Thyroid gland (tissue), 4 donors: Measurements from ENCODE around the gene KRTAP2-3.

Source experiments
- POLR2A ChIP-seq, 2 donors: fragments of 450-650 bp; IDR thresholded peaks; one replicate each; pipeline ENCODE4 v1.6.1; 2017; ENCODE audit warnings: antibody characterized with exemption in 2 of 2, mild to moderate bottlenecking in 2 of 2, moderate library complexity in 1 of 2
- TF ChIP-seq, protein P1 (sequence below), 6 experiments: fragments of 200-600 bp in 3 of 6; fragments of 450-650 bp in 3 of 6; sonication (generic) in 3 of 6; IDR thresholded peaks; one replicate each; pipeline ENCODE4 v1.5.1; 2016 to 2019; ENCODE audit warnings: antibody characterized with exemption in 6 of 6, mild to moderate bottlenecking in 2 of 6, inconsistent platforms in 1 of 6, moderate library complexity in 1 of 6

DNA sequence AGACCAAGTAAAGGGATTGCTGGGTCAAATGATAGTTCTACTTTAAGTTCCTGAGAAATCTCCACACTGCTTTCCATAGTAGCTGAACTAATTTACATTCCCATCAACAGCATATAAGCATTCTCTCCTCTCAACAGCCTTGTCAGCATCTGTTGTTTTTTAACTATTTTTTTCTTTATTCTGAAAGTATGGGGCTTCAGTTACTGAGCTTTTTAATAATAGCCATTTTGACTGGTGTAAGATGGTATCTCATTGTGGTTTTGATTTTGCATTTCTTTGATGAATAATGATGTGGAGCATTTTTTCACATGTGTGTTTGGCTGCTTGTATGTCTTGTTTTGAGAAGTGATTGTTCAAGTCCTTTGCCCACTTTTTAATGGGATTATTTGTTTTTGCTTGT, 7.3 kb downstream of the KRTAP2-3 start:
- TF ChIP-seq, protein P1, sequence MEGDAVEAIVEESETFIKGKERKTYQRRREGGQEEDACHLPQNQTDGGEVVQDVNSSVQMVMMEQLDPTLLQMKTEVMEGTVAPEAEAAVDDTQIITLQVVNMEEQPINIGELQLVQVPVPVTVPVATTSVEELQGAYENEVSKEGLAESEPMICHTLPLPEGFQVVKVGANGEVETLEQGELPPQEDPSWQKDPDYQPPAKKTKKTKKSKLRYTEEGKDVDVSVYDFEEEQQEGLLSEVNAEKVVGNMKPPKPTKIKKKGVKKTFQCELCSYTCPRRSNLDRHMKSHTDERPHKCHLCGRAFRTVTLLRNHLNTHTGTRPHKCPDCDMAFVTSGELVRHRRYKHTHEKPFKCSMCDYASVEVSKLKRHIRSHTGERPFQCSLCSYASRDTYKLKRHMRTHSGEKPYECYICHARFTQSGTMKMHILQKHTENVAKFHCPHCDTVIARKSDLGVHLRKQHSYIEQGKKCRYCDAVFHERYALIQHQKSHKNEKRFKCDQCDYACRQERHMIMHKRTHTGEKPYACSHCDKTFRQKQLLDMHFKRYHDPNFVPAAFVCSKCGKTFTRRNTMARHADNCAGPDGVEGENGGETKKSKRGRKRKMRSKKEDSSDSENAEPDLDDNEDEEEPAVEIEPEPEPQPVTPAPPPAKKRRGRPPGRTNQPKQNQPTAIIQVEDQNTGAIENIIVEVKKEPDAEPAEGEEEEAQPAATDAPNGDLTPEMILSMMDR (IDR thresholded peaks at IDR 0.05), result no peak
- TF ChIP-seq POLR2A (IDR thresholded peaks at IDR 0.05), result no peak
